HG02884 (cell line): ENCODE results near the gene CCDC181.
A peak's percentile ranks its signal among the peaks of the same experiment; 100 is the strongest.
"Not testable (repeated sequence)": the region's sequence is repeated elsewhere in the genome, so short reads cannot be mapped to it uniquely, and the experiment has no call there.

ENCODE experiments used
- ATAC-seq: cut with Tn5 transposase; IDR thresholded peaks from one replicate; pipeline ENCODE4 v1.9.1; 2021; ENCODE audit warnings: mild to moderate bottlenecking, moderate library complexity; ENCODE audit not compliant: unreplicated experiment

The CCDC181 gene

GRCh38 chr1:169427081-169427641, at the start of gene CCDC181:
CCDC181 (minus strand) TSS chr1:169427474; CDS start chr1:169424927, 2,547 bp downstream.
- peak; percentile 98 for ATAC-seq

GRCh38 chr1:169475806-169476387, 48.6 kb upstream of the CCDC181 start:
- ATAC-seq: no peak

GRCh38 chr1:169474302-169474995, 47.2 kb upstream of the CCDC181 start:
- no peak for ATAC-seq

GRCh38 chr1:169473347-169473746, 46.1 kb upstream of the CCDC181 start:
- ATAC-seq: no peak

GRCh38 chr1:169472738-169473137, 45.5 kb upstream of the CCDC181 start:
- ATAC-seq: no peak

GRCh38 chr1:169468982-169469381, 41.7 kb upstream of the CCDC181 start:
- ATAC-seq: no peak

- ATAC-seq: no peak
Observed at GRCh38 chr1:169466259-169467230, 39.3 kb upstream of the CCDC181 start.

- ATAC-seq: no peak
Observed at GRCh38 chr1:169465281-169465680, 38.0 kb upstream of the CCDC181 start.

GRCh38 chr1:169462385-169462784, 35.1 kb upstream of the CCDC181 start:
- no peak for ATAC-seq

- ATAC-seq: no peak
Observed at GRCh38 chr1:169461390-169462000, 34.2 kb upstream of the CCDC181 start.

- no peak for ATAC-seq
Observed at GRCh38 chr1:169460191-169460833, 33.0 kb upstream of the CCDC181 start.

GRCh38 chr1:169457443-169457842, 30.2 kb upstream of the CCDC181 start:
- ATAC-seq: no peak

GRCh38 chr1:169456029-169456428, 28.8 kb upstream of the CCDC181 start:
- no peak for ATAC-seq

GRCh38 chr1:169452921-169453320, 25.6 kb upstream of the CCDC181 start:
- no peak for ATAC-seq

- ATAC-seq: no peak
Observed at GRCh38 chr1:169451218-169451824, 24.0 kb upstream of the CCDC181 start.

GRCh38 chr1:169443923-169444322, 16.6 kb upstream of the CCDC181 start:
- no peak for ATAC-seq

- no peak for ATAC-seq
Observed at GRCh38 chr1:169426174-169426705, 1.0 kb downstream of the CCDC181 start.

GRCh38 chr1:169421309-169421708, 6.0 kb downstream of the CCDC181 start:
- ATAC-seq: no peak

- ATAC-seq: no peak
Observed at GRCh38 chr1:169414952-169415351, 12.3 kb downstream of the CCDC181 start.

- ATAC-seq: not testable (repeated sequence)
Observed at GRCh38 chr1:169408340-169408739, 18.9 kb downstream of the CCDC181 start.
